Stimulated activated CD8-positive, alpha-beta memory T cell treated with anti-CD3 and anti-CD28 coated beads, Interleukin-4, amount 100 ng/mL, for 48 hours (primary cell): ENCODE measurements around the gene CMTM8.
A peak's percentile ranks its signal among the peaks of the same experiment; 100 is the strongest.

Experiments
- DNase-seq: peaks from one replicate; pipeline ENCODE4 v3.0.0-alpha.2; 2020

The CMTM8 gene

GRCh38 chr3:32229565-32229964 lies 8.9 kb upstream of the CMTM8 start:
- no peak for DNase-seq

GRCh38 chr3:32236377-32236776 lies 2.1 kb upstream of the CMTM8 start:
- DNase-seq: no peak

GRCh38 chr3:32237670-32238452 lies 619 bp upstream of the CMTM8 start:
- no peak for DNase-seq

- DNase-seq: peak; percentile 28
Observed at GRCh38 chr3:32239307-32240158, 1.1 kb downstream of the CMTM8 start.

GRCh38 chr3:32240159-32240545 lies 1.7 kb downstream of the CMTM8 start:
- DNase-seq: peak; percentile 55

- no peak for DNase-seq
Observed at GRCh38 chr3:32241100-32241499, 2.6 kb downstream of the CMTM8 start.

GRCh38 chr3:32243519-32243918 lies 5.0 kb downstream of the CMTM8 start:
- DNase-seq: no peak

GRCh38 chr3:32245200-32245599 lies 6.7 kb downstream of the CMTM8 start:
- DNase-seq: no peak

GRCh38 chr3:32246079-32246675 lies 7.7 kb downstream of the CMTM8 start:
- DNase-seq: no peak

- DNase-seq: no peak
Observed at GRCh38 chr3:32249184-32249782, 10.8 kb downstream of the CMTM8 start.

GRCh38 chr3:32254268-32254667 lies 15.8 kb downstream of the CMTM8 start:
- no peak for DNase-seq

- DNase-seq: no peak
Observed at GRCh38 chr3:32255345-32255744, 16.9 kb downstream of the CMTM8 start.

GRCh38 chr3:32256206-32256605 lies 17.7 kb downstream of the CMTM8 start:
- DNase-seq: no peak

GRCh38 chr3:32257042-32257441 lies 18.6 kb downstream of the CMTM8 start:
- no peak for DNase-seq

GRCh38 chr3:32257641-32258438 lies 19.4 kb downstream of the CMTM8 start:
- no peak for DNase-seq

GRCh38 chr3:32258869-32259268 lies 20.4 kb downstream of the CMTM8 start:
- no peak for DNase-seq

- no peak for DNase-seq
Observed at GRCh38 chr3:32261545-32261944, 23.1 kb downstream of the CMTM8 start.

- no peak for DNase-seq
Observed at GRCh38 chr3:32262201-32262600, 23.7 kb downstream of the CMTM8 start.

GRCh38 chr3:32274306-32274705 lies 35.8 kb downstream of the CMTM8 start:
- no peak for DNase-seq

GRCh38 chr3:32275506-32275905 lies 37.0 kb downstream of the CMTM8 start:
- no peak for DNase-seq

GRCh38 chr3:32276279-32276841 lies 37.9 kb downstream of the CMTM8 start:
- DNase-seq: no peak

GRCh38 chr3:32278714-32279113 lies 40.2 kb downstream of the CMTM8 start:
- no peak for DNase-seq
